MCF 10A (cell line): Measurements from ENCODE around the gene DDX27. TPM values are rescaled to one million over a fixed set of nuclear protein-coding genes. Genes with fewer than 3 reads are reported as not detected.

Experiments
- BruUV-seq: library from RNA; stranded (reverse); fragments of 400-500 nt; replicated peaks from 2 replicates; lab custom pipeline; 2021; lab: Mats Ljungman, UMichigan
- CTCF ChIA-PET: fragments of 300-600 bp; sonication (Branson Sonifier 250); formaldehyde crosslinking; extraction: SDS; loops from one replicate; lab custom pipeline; 2021; ENCODE audit warnings: antibody characterized with exemption, inconsistent platforms; lab: Yijun Ruan, JAX
- POLR2A ChIA-PET: fragments of 300-600, 350-650 bp; sonication (Branson Sonifier 250); formaldehyde crosslinking; extraction: SDS; loops from one replicate; lab custom pipeline; 2020; ENCODE audit warnings: antibody characterized with exemption, inconsistent platforms; lab: Yijun Ruan, JAX
- DNase-seq: peaks from one replicate; pipeline ENCODE4 v3.0.0-alpha.2; 2018; ENCODE audit not compliant: unreplicated experiment
- H3K27ac Mint-ChIP-seq: one replicate; pipeline ENCODE4 v1.8.0; 2022; ENCODE audit warnings: mild to moderate bottlenecking, low read depth, mixed read lengths; ENCODE audit not compliant: unreplicated experiment
- H3K27me3 Mint-ChIP-seq: one replicate; pipeline ENCODE4 v1.8.0; 2022; ENCODE audit warnings: mixed read lengths; ENCODE audit not compliant: insufficient read depth, unreplicated experiment
- H3K36me3 Mint-ChIP-seq: one replicate; pipeline ENCODE4 v1.8.0; 2022; ENCODE audit warnings: mild to moderate bottlenecking, moderate library complexity, mixed read lengths; ENCODE audit not compliant: insufficient read depth, unreplicated experiment
- H3K4me1 Mint-ChIP-seq: one replicate; pipeline ENCODE4 v1.8.0; 2022; ENCODE audit warnings: mixed read lengths; ENCODE audit not compliant: insufficient read depth, unreplicated experiment
- H3K4me3 Mint-ChIP-seq: one replicate; pipeline ENCODE4 v1.8.0; 2022; ENCODE audit warnings: mild to moderate bottlenecking, moderate library complexity, mixed read lengths; ENCODE audit not compliant: unreplicated experiment
- H3K9me3 Mint-ChIP-seq: one replicate; pipeline ENCODE4 v1.8.0; 2022; ENCODE audit warnings: mixed read lengths; ENCODE audit not compliant: unreplicated experiment
- CTCF ChIP-seq: fragments of 200-600 bp; IDR thresholded peaks from one replicate; pipeline ENCODE4 v1.8.0; 2022; ENCODE audit warnings: antibody characterized with exemption, mild to moderate bottlenecking; ENCODE audit not compliant: unreplicated experiment
- intact Hi-C: fragments of 100-400 bp; cut with micrococcal nuclease; formaldehyde crosslinking; loops from 2 replicates; pipeline ENCODE4 v1.14.1; 2022
- total RNA-seq: library from RNA; stranded (reverse); gene quantifications from 2 replicates; pipeline ENCODE4 v1.2.3, GENCODE V29; 2022

The DDX27 gene
- total RNA-seq, 1 experiment from 2014 or later = 56.4 TPM

- Mint-ChIP-seq H3K27me3 (no peaks in the 10 kb centered on the region), H3K27ac (no peak overlapping the region), H3K36me3 (peaks cover 96% of the 10 kb centered on the region), H3K4me3 (no peak overlapping the region), H3K4me1 (no peaks in the 10 kb centered on the region), H3K9me3 (no peaks in the 10 kb centered on the region)
- BruUV-seq = no TSS peak
- DNase-seq = peak; percentile 62
- CTCF ChIA-PET = interaction anchor here (0.6 to 3.5 kb wide), 20 partner anchors 8 to 362 kb away, joined by 3 to 18 read pairs (median 4); no protein-coding TSS in a partner anchor
- intact Hi-C loops = loop anchor here (1.0 to 2.0 kb wide), 3 partner anchors 33 to 288 kb away; partner anchors contain the start of gene ZNFX1
- TF ChIP-seq CTCF = peak; percentile 52
- POLR2A ChIA-PET = interaction anchor here (0.7 to 5.4 kb wide), 10 partner anchors 8 to 158 kb away, joined by 3 to 33 read pairs (median 6); partner anchors contain the start of genes DDX27 and STAU1
Measured at GRCh38 chr20:49245921-49246740, 26.9 kb downstream of the DDX27 start.

GRCh38 chr20:49247169-49247723, 28.0 kb downstream of the DDX27 start:
- H3K4me3 Mint-ChIP-seq = no peak overlapping the region
- intact Hi-C loops = loop anchor here (2.0 kb wide), 1 partner anchor 32 kb away; the partner anchor contains the start of gene ZNFX1
- no TSS peak for BruUV-seq
- H3K36me3 Mint-ChIP-seq = peaks cover 96% of the 10 kb centered on the region
- no peaks in the 10 kb centered on the region for H3K4me1 Mint-ChIP-seq
- H3K9me3 Mint-ChIP-seq = no peaks in the 10 kb centered on the region
- no peaks in the 10 kb centered on the region for H3K27me3 Mint-ChIP-seq
- no peak for TF ChIP-seq CTCF
- CTCF ChIA-PET = interaction anchor here (0.5 to 3.5 kb wide), 13 partner anchors 9 to 690 kb away, joined by 3 to 18 read pairs (median 4); no protein-coding TSS in a partner anchor
- POLR2A ChIA-PET = interaction anchor here (0.6 to 3.5 kb wide), 7 partner anchors 10 to 33 kb away, joined by 3 to 14 read pairs (median 8); partner anchors contain the start of genes DDX27 and ZNFX1
- H3K27ac Mint-ChIP-seq = no peak overlapping the region
- no peak for DNase-seq

GRCh38 chr20:49247792-49248191, 28.6 kb downstream of the DDX27 start:
- TF ChIP-seq CTCF = no peak
- ChIA-PET CTCF (interaction anchor here (0.5 to 3.5 kb wide), 12 partner anchors 10 to 1415 kb away, joined by 3 to 18 read pairs (median 4); no protein-coding TSS in a partner anchor), POLR2A (interaction anchor here (0.7 to 3.5 kb wide), 3 partner anchors 10 to 126 kb away, joined by 3 to 14 read pairs (median 8); no protein-coding TSS in a partner anchor)
- no TSS peak for BruUV-seq
- no peak for DNase-seq
- Mint-ChIP-seq H3K27ac (no peak overlapping the region), H3K9me3 (no peaks in the 10 kb centered on the region), H3K36me3 (peaks cover 97% of the 10 kb centered on the region), H3K4me1 (no peaks in the 10 kb centered on the region), H3K4me3 (no peak overlapping the region), H3K27me3 (no peaks in the 10 kb centered on the region)
- intact Hi-C loops = loop anchor here (2.0 kb wide), 1 partner anchor 31 kb away; the partner anchor contains the start of gene ZNFX1
